Activated T-cell treated with anti-CD3 and anti-CD28 coated beads for 1 hour (primary cell): ENCODE data around the gene HIPK1.

ENCODE experiments used
- DNase-seq: peaks from one replicate; pipeline ENCODE4 v3.0.0-alpha.2; 2020; ENCODE audit warnings: low read depth

Gene HIPK1

GRCh38 chr1:113913887-113914664, 15.0 kb upstream of the HIPK1 start:
- no peak for DNase-seq

DNA sequence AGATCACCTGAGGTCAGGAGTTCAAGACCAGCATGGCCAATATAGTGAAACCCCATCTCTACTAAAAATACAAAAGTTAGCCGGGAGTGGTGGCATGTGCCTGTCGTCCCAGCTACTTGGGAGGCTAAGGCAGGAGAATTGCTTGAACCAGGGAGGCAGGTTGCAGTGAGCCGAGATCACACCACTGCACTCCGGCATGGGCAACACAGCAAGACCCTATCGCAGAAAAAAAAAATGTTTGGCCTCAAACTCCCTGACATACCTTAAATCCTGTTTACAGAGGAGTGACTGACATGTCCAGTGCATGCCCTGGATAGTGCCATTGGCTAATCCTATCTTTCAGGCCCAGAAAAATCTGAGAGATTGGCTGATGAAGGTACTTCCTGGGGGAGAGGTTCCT, 12.2 kb upstream of the HIPK1 start:
- no peak for DNase-seq

- no peak for DNase-seq
These were observed 11.6 kb upstream of the HIPK1 start for GRCh38 chr1:113917400-113918082.

DNA sequence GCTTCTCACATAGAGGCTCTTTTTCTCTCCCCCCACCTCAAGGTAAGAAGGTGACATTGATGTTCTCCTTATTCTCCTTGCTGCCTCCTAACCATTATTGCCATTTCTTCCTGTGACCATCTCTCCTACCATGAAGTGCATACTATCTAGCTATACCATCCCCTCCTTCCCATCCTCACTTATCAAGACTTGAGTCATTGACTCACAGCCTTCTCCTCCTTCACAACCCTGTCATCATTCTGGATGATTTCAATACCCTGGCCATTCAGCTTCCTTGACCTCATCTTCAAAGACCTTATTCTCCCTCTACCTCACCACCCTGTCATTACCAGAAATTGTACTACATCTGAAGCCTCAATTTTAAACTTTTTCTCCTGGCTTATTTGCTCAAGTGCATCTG, 10.9 kb upstream of the HIPK1 start:
- no peak for DNase-seq

DNA sequence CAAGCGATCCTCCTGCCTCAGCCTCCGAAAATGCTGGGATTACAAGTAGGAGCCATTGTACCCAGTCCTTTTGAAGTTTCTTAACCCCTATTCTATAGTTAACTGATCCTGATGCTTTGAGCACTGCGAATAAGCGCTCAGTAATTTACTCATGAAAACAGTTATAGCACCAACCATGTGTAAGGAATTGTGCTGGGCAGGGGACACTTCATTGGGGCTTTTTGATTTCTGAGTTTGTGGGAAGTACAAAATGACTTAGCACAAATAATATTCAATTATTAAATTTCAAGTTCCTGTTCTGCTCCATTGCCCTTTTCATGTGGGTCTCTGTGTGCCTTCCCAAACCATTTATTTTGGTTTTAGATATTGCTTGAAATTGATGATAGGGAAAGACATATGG, 6.2 kb upstream of the HIPK1 start:
- DNase-seq: no peak

DNA sequence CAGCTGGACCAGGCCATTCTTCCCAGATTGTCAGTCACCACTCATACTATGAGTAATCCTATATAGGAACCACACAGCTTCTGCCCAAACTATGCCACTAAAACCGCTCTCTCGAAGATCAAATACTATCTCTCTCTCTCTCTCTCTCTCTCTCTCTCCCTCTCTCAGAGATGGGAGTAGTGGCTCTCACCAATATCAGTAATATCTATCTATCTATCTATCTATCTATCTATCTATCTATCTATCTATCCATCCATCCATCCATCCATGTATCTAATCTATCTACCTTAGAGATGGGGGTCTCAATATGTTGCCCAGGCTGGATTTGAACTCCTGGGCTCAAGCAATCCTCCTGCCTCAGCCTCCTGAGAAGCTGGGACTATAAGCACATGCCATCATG, 4.7 kb upstream of the HIPK1 start:
- no peak for DNase-seq

- no peak for DNase-seq
These were observed 765 bp upstream of the HIPK1 start for GRCh38 chr1:113928187-113928930.

- DNase-seq: peak; percentile 46
These were observed 800 bp downstream of the HIPK1 start for GRCh38 chr1:113929750-113930498.

GRCh38 chr1:113930499-113931161, 1.5 kb downstream of the HIPK1 start:
- DNase-seq: peak; percentile 50

- DNase-seq: no peak
These were observed 2.3 kb downstream of the HIPK1 start for GRCh38 chr1:113931451-113931851.

GRCh38 chr1:113934006-113934405, 4.9 kb downstream of the HIPK1 start:
- DNase-seq: no peak

DNA sequence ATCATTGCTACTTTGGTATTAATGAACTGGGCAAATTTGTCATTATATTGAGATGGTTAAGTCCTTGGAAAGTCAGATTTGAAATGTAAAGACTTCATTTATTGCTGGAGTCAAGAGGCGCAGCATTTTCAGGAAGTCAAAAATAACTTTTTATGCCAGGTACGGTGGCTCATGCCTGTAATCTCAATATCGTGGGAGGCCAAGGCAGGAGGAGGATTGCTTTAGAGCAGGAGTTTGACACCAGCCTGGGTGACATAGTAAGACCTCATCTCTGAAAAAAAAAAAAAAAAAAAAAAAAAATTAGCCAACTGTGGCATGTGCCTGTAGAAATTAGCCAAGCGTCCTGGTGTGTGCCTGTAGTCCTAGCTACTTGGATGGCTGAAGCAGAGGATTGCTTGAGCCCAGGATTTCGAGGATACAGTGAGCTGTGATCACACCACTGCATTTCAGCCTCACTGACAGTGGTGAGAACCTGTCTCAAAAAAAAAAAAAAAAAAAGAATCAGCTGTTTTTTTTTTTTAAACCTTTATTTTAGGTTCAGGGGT, 5.5 kb downstream of the HIPK1 start:
- DNase-seq: no peak

DNA sequence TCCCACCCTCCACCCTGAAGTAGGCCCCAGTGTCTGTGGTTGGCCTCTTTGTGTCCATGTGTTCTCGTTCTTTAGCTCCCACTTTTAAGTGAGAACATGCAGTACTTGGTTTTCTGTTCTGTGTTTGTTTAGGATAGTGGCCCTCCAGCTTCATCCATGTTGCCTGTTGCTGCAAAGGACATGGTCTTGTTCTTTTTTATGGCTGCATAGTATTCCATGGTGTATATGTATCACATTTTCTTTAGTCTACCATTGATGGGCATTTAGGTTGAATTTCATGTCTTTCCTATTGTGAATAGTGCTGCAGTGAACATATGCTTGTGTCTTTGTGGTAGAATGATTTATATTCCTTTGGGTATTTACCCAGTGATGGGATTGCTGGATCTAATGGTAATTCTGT, 6.1 kb downstream of the HIPK1 start:
- DNase-seq: no peak

DNA sequence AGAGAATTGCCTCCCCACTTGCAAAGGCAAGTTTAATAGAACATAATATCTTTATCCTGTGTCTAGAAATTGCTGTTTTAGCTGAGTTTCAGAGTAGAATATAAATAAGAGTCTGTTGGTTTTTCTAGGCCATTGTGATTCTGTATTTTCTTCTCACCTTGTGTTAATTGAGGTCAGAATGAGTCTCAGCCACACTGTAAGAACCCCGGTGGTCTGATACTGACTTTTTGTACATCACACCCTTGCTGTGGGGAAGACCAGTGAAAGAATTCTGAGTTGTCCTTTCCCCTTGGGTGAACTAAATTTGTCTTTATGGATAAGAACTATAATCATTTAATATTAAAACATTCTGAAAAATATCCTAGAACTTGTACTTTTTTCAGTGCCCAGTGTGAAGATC, 6.8 kb downstream of the HIPK1 start:
- DNase-seq: no peak

DNA sequence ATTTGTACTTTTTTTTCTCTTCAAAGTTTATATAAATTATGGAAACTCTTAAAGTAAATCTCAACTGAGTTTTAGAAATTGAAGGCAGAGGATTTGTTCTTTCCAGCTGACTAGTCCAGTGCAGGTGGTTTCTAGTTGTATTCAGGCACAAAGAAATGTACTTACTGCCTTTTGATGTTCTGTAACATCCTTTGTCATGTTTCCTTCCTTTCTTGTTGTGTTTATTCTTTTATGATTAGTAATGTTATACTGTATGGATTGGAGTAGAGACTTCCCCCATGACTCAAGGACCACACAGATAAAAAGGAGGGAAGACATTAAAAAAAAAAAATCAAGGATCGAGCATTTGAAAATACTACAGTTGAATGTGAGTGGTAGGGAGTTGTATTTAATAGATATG, 8.0 kb downstream of the HIPK1 start:
- DNase-seq: no peak

DNA sequence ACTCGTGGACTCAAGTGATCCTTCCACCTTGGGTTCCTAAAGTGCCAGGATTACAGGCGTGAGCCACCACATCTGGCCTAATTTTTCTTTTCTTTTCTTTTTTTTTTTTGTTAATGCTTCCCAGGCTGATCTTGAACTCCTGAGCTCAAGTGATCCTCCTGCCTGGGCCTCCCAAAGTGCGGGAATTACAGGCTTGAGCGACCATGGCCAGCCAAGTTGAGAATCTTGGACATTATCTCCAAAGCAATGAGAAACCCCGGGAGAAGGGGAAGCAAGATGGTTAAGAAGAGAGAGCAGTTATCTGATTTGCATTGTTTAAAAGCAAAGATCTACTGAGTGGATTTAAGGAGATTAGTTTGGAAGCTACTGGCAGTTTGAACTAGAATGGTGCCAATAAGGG, 9.1 kb downstream of the HIPK1 start:
- no peak for DNase-seq

DNA sequence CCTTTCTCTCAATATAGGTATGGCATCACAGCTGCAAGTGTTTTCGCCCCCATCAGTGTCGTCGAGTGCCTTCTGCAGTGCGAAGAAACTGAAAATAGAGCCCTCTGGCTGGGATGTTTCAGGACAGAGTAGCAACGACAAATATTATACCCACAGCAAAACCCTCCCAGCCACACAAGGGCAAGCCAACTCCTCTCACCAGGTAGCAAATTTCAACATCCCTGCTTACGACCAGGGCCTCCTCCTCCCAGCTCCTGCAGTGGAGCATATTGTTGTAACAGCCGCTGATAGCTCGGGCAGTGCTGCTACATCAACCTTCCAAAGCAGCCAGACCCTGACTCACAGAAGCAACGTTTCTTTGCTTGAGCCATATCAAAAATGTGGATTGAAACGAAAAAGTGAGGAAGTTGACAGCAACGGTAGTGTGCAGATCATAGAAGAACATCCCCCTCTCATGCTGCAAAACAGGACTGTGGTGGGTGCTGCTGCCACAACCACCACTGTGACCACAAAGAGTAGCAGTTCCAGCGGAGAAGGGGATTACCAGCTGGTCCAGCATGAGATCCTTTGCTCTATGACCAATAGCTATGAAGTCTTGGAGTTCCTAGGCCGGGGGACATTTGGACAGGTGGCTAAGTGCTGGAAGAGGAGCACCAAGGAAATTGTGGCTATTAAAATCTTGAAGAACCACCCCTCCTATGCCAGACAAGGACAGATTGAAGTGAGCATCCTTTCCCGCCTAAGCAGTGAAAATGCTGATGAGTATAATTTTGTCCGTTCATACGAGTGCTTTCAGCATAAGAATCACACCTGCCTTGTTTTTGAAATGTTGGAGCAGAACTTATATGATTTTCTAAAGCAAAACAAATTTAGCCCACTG, 11.5 kb downstream of the HIPK1 start:
- DNase-seq: no peak

GRCh38 chr1:113941245-113941559, 12.1 kb downstream of the HIPK1 start:
- no peak for DNase-seq

DNA sequence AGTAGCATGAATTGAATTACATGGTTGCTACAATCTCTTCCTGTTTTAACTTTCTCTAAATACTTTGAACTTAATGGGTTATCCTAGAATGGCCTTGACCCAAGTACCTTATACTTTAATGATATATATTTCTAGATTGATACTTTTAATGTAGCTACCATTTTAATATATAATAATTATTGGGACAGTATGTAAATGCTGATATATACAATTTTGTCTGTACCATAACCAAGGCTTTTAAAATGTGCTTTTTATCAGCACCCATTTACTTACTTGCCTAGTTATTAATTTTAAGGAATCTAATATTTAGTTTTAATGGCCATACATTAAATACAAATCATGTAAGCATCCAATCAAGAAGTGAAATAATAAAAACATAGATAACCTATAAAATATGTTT, 13.4 kb downstream of the HIPK1 start:
- DNase-seq: no peak

DNA sequence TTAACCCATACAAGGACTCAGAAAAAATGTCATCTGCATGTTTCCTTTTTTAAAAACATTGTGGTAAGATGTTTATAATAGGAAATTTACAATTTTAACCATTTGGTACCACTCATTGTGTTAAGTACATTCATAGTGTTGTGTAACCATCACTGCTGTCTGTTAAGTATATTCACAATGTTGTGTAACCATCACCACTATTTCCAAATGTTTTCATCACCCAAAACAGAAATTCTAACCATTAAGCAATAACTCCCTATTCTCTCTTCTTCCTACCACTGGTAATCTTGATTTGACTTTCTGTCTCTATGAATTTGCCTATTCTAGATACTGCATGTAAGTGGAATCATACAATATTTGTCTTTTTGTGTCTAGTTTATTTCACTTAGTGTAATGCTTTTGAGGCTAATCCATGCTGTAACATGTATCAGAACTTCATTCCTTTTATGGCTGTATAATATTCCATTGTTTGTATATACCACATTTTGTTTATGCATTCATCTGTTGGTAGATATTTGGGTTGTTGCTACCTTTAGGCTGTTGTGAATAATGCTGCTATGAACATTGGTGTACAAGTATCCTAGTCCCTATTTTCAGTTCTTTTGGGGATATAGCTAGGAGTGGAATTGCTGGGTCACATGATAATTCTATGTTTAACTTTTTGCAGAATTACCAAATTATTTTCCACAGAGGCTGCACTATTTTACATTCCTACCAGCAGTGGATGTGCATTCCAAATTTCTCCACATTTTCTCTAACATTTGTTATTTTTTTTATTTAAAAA, 14.1 kb downstream of the HIPK1 start:
- DNase-seq: no peak
